ENCODE results near the gene HOXD3. TPM values are rescaled to one million over a fixed set of nuclear protein-coding genes. Genes with fewer than 3 reads are reported as not detected.

The HOXD3 gene
- total and polyA plus RNA-seq, 9 of the 15 experiments (the other 6 are each of a cell fraction or from before 2014, with no cell fraction given), result not detected

- Histone ChIP-seq H2AFZ (ENCODE audit: low read depth, low read length) (no peak overlapping the region), H3K4me1 (replicated peaks in 1 of 2; ENCODE audit: control insufficient read depth in 2 of 2, insufficient read depth in 2 of 2, low read length in 2 of 2) (peaks cover 0 to 13% of the 10 kb centered on the region in 2 experiments; a peak in 2 of 5 replicates), H3K27ac (ENCODE audit: extremely low read depth, low read depth, low read length) (no peak overlapping the region), H3K9me1 (ENCODE audit: control insufficient read depth, insufficient read depth, low read length) (no peaks in the 10 kb centered on the region), H3K4me2 (ENCODE audit: insufficient read depth, low read length) (no peak overlapping the region), H3K36me3 (ENCODE audit: control insufficient read depth, insufficient read depth, low read length) (no peaks in the 10 kb centered on the region), H3K4me3 (no peak overlapping the region), H3K27me3 (ENCODE audit: control insufficient read depth in 2 of 2, insufficient read depth in 2 of 2, low read length in 2 of 2) (peaks cover 41 to 54% of the 10 kb centered on the region in 2 experiments), H4K20me1 (replicated peaks; ENCODE audit: control insufficient read depth, insufficient read depth, low read length) (no peaks in the 10 kb centered on the region), H3K9me3 (replicated peaks; ENCODE audit: control insufficient read depth, insufficient read depth, low read depth, low read length) (no peaks in the 10 kb centered on the region), H3K9ac (ENCODE audit: insufficient read depth in 1 of 2, low read depth in 2 of 2, low read length in 2 of 2) (no peak overlapping the region), H3K79me2 (ENCODE audit: control insufficient read depth, insufficient read depth, low read length) (no peaks in the 10 kb centered on the region)
- no peak for FAIRE-seq
- ATAC-seq, result no peak
- 22% methylated on average over 13 of the region's 13 CpGs for WGBS (ENCODE audit: insufficient coverage, low coverage, missing lambda C conversion rate)
- DNase-seq (ENCODE audit: extremely low read depth in 1 of 4, low spot score in 3 of 4), result no peak
- intact Hi-C loops (cut with micrococcal nuclease) (no loop called here), in situ Hi-C loops (cut with MboI) (no loop called here)
- ChIA-PET POLR2A (interaction anchor here (1.8 kb wide), 1 partner anchor 7 kb away, joined by 4 read pairs; no protein-coding TSS in a partner anchor), CTCF (ENCODE audit: low intra/inter-chr PET ratio) (no interaction called here)
- BruUV-seq (replicated peaks), result no TSS peak
- no peak for TF ChIP-seq GABPB1 (CRISPR knock-in tag; IDR thresholded peaks at IDR 0.05)
- TF ChIP-seq U2AF2 (optimal IDR thresholded peaks at IDR 0.05; ENCODE audit: low read depth, low read length), result no peak
- TF ChIP-seq ZNF23 (CRISPR knock-in tag; IDR thresholded peaks at IDR 0.05), result no peak
- TF ChIP-seq ARID1B (IDR thresholded peaks at IDR 0.05), result no peak
- TF ChIP-seq ZNF77 (CRISPR knock-in tag; IDR thresholded peaks at IDR 0.05), result no peak
- no peak for TF ChIP-seq SRSF3 (IDR thresholded peaks at IDR 0.05; ENCODE audit: insufficient read depth, low read length)
- TF ChIP-seq TAF7 (tag; IDR thresholded peaks at IDR 0.05), result no peak
- TF ChIP-seq SMC3 (conservative IDR thresholded peaks at IDR 0.05; ENCODE audit: insufficient read depth, low read depth, low read length), result no peak
- no peak for TF ChIP-seq E2F5 (CRISPR knock-in tag; IDR thresholded peaks at IDR 0.05)
- no peak for TF ChIP-seq ZZZ3 (IDR thresholded peaks at IDR 0.05)
- no peak for TF ChIP-seq FOXO4 (CRISPR knock-in tag; IDR thresholded peaks at IDR 0.05)
- TF ChIP-seq USF2 (CRISPR knock-in tag; IDR thresholded peaks at IDR 0.05), result no peak
- TF ChIP-seq ADNP (tag; IDR thresholded peaks at IDR 0.05), result no peak
- no peak for TF ChIP-seq ZBTB49 (CRISPR knock-in tag; IDR thresholded peaks at IDR 0.05; ENCODE audit: borderline replicate concordance)
- no peak for TF ChIP-seq SIN3A (IDR thresholded peaks at IDR 0.05; ENCODE audit: borderline replicate concordance in 2 of 2, control insufficient read depth in 1 of 2, low read depth in 2 of 2, low read length in 2 of 2)
Measured at GRCh38 chr2:176187200-176187898, 30.2 kb downstream of the HOXD3 start.

Data from K562 (cell line).